SK-MEL-5 (cell line): ENCODE measurements around the gene FADS6. TPM values are rescaled to one million over a fixed set of nuclear protein-coding genes. Genes with fewer than 3 reads are reported as not detected.
A peak's percentile ranks its signal among the peaks of the same experiment; 100 is the strongest.
"Not testable (repeated sequence)": the region's sequence is repeated elsewhere in the genome, so short reads cannot be mapped to it uniquely, and the experiment has no call there.

Source experiments
- DNase-seq: peaks from one replicate; pipeline ENCODE4 v3.0.0-alpha.2; 2016; ENCODE audit warnings: low read depth, low spot score
- in situ Hi-C: cut with HindIII; loops from 2 replicates; pipeline ENCODE4 v1.10.0; 2016; ENCODE audit warnings: low sequenced_read_pairs, high pct_unique_total_duplicates, low pct_unique_long_range_greater_than_20kb
- total RNA-seq: library from RNA; depleted of rRNA; stranded (reverse); fragments of >200 nt; shearing (Covaris generic); gene quantifications from 2 replicates; pipeline ENCODE4 v1.2.3, GENCODE V29; 2014

Gene FADS6
- total RNA-seq, 1 experiment from 2014 or later, result not detected

GRCh38 chr17:74875155-74875976 is 18.1 kb downstream of the FADS6 start:
- no peak for DNase-seq
- in situ Hi-C loops, result no loop called here

- DNase-seq, result no peak
- in situ Hi-C loops, result no loop called here
Observed at GRCh38 chr17:74874615-74875037, 18.8 kb downstream of the FADS6 start.

- peak; percentile 72 for DNase-seq
- in situ Hi-C loops, result no loop called here
Observed at GRCh38 chr17:74873874-74874614, 19.4 kb downstream of the FADS6 start.

- DNase-seq, result peak; percentile 100
Observed at GRCh38 chr17:74873037-74873873, 20.2 kb downstream of the FADS6 start.

GRCh38 chr17:74872313-74873036 is 21.0 kb downstream of the FADS6 start, which contains the start of gene FDXR:
Gene FDXR (minus strand): TSS chr17:74872994. CDS start chr17:74872944, 50 bp downstream.
- no peak for DNase-seq
- in situ Hi-C loops, result no loop called here

More at GRCh38 chr17:74873037-74873873, 20.2 kb downstream of the FADS6 start:
- in situ Hi-C loops, result no loop called here

GRCh38 chr17:74871356-74872076 is 21.9 kb downstream of the FADS6 start:
- in situ Hi-C loops, result no loop called here
- DNase-seq, result no peak

GRCh38 chr17:74870512-74870911 is 22.9 kb downstream of the FADS6 start:
- DNase-seq, result no peak
- in situ Hi-C loops, result no loop called here

GRCh38 chr17:74870028-74870427 is 23.4 kb downstream of the FADS6 start:
- in situ Hi-C loops, DNase-seq: not testable (repeated sequence)

GRCh38 chr17:74868908-74869255 is 24.6 kb downstream of the FADS6 start:
- no peak for DNase-seq
- in situ Hi-C loops, result no loop called here

- in situ Hi-C loops, result no loop called here
- no peak for DNase-seq
Observed at GRCh38 chr17:74868251-74868907, 25.1 kb downstream of the FADS6 start.

- in situ Hi-C loops, result no loop called here
- no peak for DNase-seq
Observed at GRCh38 chr17:74866198-74866835, 27.1 kb downstream of the FADS6 start.

- DNase-seq, result no peak
- in situ Hi-C loops, result no loop called here
Observed at GRCh38 chr17:74865504-74866197, 27.8 kb downstream of the FADS6 start.

GRCh38 chr17:74864866-74865395 is 28.5 kb downstream of the FADS6 start:
- peak; percentile 81 for DNase-seq
- in situ Hi-C loops, result no loop called here

GRCh38 chr17:74864297-74864865 is 29.1 kb downstream of the FADS6 start:
- no peak for DNase-seq
- in situ Hi-C loops, result no loop called here
